Stomach (tissue), 19 donors: Measurements from ENCODE around the gene COL6A1. TPM values are rescaled to one million over a fixed set of nuclear protein-coding genes. Genes with fewer than 3 reads are reported as not detected.
A peak's percentile ranks its signal among the peaks of the same experiment; 100 is the strongest.

Experiments
- DNase-seq, 2 donors: peaks; one replicate each; pipeline versions ENCODE4 v3.0.0 to v3.0.0-alpha.2; 2013 to 2019
- H3K27ac ChIP-seq, 5 donors: fragments of 200-600 bp in 4 of 5; sonication (generic) in 4 of 5; one replicate each; pipeline ENCODE4 v1.5.1; 2013 to 2019; ENCODE audit warnings: mild to moderate bottlenecking in 1 of 5, moderate library complexity in 1 of 5
- H3K27me3 ChIP-seq, 3 donors: fragments of 200-600 bp; sonication (generic); one replicate each; pipeline ENCODE4 v1.5.1; 2017 to 2019; ENCODE audit warnings: mixed run types in 1 of 3
- H3K36me3 ChIP-seq, 4 donors: fragments of 200-600 bp; sonication (generic); 1 replicate in 3 of 4; 2 replicates in 1 of 4; pipeline ENCODE4 v1.5.1; 2016 to 2019
- H3K4me1 ChIP-seq, 4 donors: fragments of 200-600 bp; sonication (generic); one replicate each; pipeline ENCODE4 v1.5.1; 2016 to 2019
- H3K4me3 ChIP-seq, 4 donors: fragments of 200-600 bp; sonication (generic) in 3 of 4; one replicate each; pipeline ENCODE4 v1.5.1; 2016 to 2019; ENCODE audit warnings: mild to moderate bottlenecking in 1 of 4
- H3K9me3 ChIP-seq, 4 donors: fragments of 200-600 bp; sonication (generic); one replicate each; pipeline ENCODE4 v1.5.1; 2016 to 2019
- EP300 ChIP-seq: sonication (generic); formaldehyde crosslinking; IDR thresholded peaks from one replicate; pipeline ENCODE4 v1.6.1; 2017; ENCODE audit warnings: antibody characterized with exemption
- POLR2A ChIP-seq, 4 donors: fragments of 450-650 bp; IDR thresholded peaks; one replicate each; pipeline ENCODE4 v1.6.1; 2016; ENCODE audit warnings: antibody characterized with exemption in 4 of 4, control low read depth in 2 of 4, mild to moderate bottlenecking in 1 of 4, moderate library complexity in 1 of 4
- POLR2AphosphoS5 ChIP-seq, 3 donors: sonication (generic); formaldehyde crosslinking; IDR thresholded peaks; one replicate each; pipeline ENCODE4 v1.6.1; 2016; ENCODE audit warnings: antibody characterized with exemption in 3 of 3
- WGBS, 5 donors: extraction: QIAGEN DNeasy Blood & Tissue Kit in 3 of 5; methylation state at CpG; one replicate each; pipeline versions ENCODE4 v1.1.5 to v1.1.7; 2013 to 2018; 5-methylcytosine and 5-hydroxymethylcytosine counted together
- intact Hi-C: fragments of 100-400 bp; cut with DNase I; formaldehyde crosslinking; loops from one replicate; pipeline ENCODE4 v1.15.1; 2023; ENCODE audit warnings: low total_unique reads
- long read RNA-seq, 10 donors: transcript quantifications; one replicate each; lab custom pipeline, GENCODE V29; 2026
- polyA plus RNA-seq, 3 donors: library from polyadenylated mRNA; stranded (reverse); fragments of 200-250 nt; gene quantifications; one replicate each; pipeline ENCODE4 v1.2.3, GENCODE V29; 2013
- total RNA-seq, 5 donors: library from RNA; depleted of rRNA; stranded (reverse); fragments of >200 nt; gene quantifications; one replicate each; pipeline versions ENCODE4 v1.1.0 to v1.2.3, GENCODE V29; 2014 to 2016
- TF ChIP-seq, protein P1 (sequence below), 7 experiments: fragments of 450-650 bp in 4 of 7; fragments of 200-600 bp in 3 of 7; sonication (generic) in 3 of 7; IDR thresholded peaks; one replicate each; pipeline ENCODE4 v1.5.1; 2016 to 2019; ENCODE audit warnings: antibody characterized with exemption in 7 of 7, control low read depth in 2 of 7, mild to moderate bottlenecking in 1 of 7
- donor health status: healthy with polysubstance abuse.
- donor health status: Bipolar disorder and iron deficiency.
- donor health status: healthy.

The COL6A1 gene, protein sequence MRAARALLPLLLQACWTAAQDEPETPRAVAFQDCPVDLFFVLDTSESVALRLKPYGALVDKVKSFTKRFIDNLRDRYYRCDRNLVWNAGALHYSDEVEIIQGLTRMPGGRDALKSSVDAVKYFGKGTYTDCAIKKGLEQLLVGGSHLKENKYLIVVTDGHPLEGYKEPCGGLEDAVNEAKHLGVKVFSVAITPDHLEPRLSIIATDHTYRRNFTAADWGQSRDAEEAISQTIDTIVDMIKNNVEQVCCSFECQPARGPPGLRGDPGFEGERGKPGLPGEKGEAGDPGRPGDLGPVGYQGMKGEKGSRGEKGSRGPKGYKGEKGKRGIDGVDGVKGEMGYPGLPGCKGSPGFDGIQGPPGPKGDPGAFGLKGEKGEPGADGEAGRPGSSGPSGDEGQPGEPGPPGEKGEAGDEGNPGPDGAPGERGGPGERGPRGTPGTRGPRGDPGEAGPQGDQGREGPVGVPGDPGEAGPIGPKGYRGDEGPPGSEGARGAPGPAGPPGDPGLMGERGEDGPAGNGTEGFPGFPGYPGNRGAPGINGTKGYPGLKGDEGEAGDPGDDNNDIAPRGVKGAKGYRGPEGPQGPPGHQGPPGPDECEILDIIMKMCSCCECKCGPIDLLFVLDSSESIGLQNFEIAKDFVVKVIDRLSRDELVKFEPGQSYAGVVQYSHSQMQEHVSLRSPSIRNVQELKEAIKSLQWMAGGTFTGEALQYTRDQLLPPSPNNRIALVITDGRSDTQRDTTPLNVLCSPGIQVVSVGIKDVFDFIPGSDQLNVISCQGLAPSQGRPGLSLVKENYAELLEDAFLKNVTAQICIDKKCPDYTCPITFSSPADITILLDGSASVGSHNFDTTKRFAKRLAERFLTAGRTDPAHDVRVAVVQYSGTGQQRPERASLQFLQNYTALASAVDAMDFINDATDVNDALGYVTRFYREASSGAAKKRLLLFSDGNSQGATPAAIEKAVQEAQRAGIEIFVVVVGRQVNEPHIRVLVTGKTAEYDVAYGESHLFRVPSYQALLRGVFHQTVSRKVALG
- total RNA-seq (100 to 1,000 TPM; 147 to 756 (median 342) TPM), polyA plus RNA-seq (100 to 1,000 TPM in 1 of 3 donors, 10 to 100 TPM in 2; 63.2 to 174 (median 73.6) TPM)
- long read RNA-seq, donor 1, partial matches to known transcripts, result 0 of 5 reads
- long read RNA-seq, donor 1, other reads (novel, unspliced or antisense), result 0 of 5 reads
- long read RNA-seq, donor 2, transcript COL6A1-204 (3 exons, 968 nt), result major isoform, 5 of 19 reads
- long read RNA-seq, donor 2, partial matches to known transcripts, result 0 of 19 reads
- long read RNA-seq, donor 2, other reads (novel, unspliced or antisense), result 10 of 19 reads
- long read RNA-seq, donor 3, transcript COL6A1-204 (3 exons, 968 nt), result major isoform, 5 of 6 reads
- long read RNA-seq, donor 3, partial matches to known transcripts, result 0 of 6 reads
- long read RNA-seq, donor 3, other reads (novel, unspliced or antisense), result 0 of 6 reads
- long read RNA-seq, donor 4, partial matches to known transcripts, result 0 of 1 reads
- long read RNA-seq, donor 4, other reads (novel, unspliced or antisense), result 0 of 1 reads
- long read RNA-seq, donor 5, transcript COL6A1-204 (3 exons, 968 nt), result major isoform, 11 of 65 reads
- long read RNA-seq, donor 5, partial matches to known transcripts, result 42 of 65 reads
- long read RNA-seq, donor 5, other reads (novel, unspliced or antisense), result 8 of 65 reads
- long read RNA-seq, donor 6, transcript COL6A1-204 (3 exons, 968 nt), result major isoform, 5 of 135 reads
- long read RNA-seq, donor 6, transcript COL6A1-206 (6 exons, 2,358 nt), result major isoform, 5 of 135 reads
- long read RNA-seq, donor 6, partial matches to known transcripts, result 110 of 135 reads
- long read RNA-seq, donor 6, other reads (novel, unspliced or antisense), result 15 of 135 reads
- long read RNA-seq, donor 7, transcript COL6A1-204 (3 exons, 968 nt), result major isoform, 8 of 43 reads
- long read RNA-seq, donor 7, partial matches to known transcripts, result 20 of 43 reads
- long read RNA-seq, donor 7, other reads (novel, unspliced or antisense), result 12 of 43 reads
- long read RNA-seq, donor 8, partial matches to known transcripts, result 0 of 3 reads
- long read RNA-seq, donor 8, other reads (novel, unspliced or antisense), result 0 of 3 reads
- long read RNA-seq, donor 9, transcript COL6A1-204 (3 exons, 968 nt), result major isoform, 7 of 24 reads
- long read RNA-seq, donor 9, transcript COL6A1-206 (6 exons, 2,358 nt), result minor isoform, 6 of 24 reads
- long read RNA-seq, donor 9, partial matches to known transcripts, result 11 of 24 reads
- long read RNA-seq, donor 9, other reads (novel, unspliced or antisense), result 0 of 24 reads
- long read RNA-seq, donor 10, partial matches to known transcripts, result 0 of 2 reads
- long read RNA-seq, donor 10, other reads (novel, unspliced or antisense), result 0 of 2 reads

DNA sequence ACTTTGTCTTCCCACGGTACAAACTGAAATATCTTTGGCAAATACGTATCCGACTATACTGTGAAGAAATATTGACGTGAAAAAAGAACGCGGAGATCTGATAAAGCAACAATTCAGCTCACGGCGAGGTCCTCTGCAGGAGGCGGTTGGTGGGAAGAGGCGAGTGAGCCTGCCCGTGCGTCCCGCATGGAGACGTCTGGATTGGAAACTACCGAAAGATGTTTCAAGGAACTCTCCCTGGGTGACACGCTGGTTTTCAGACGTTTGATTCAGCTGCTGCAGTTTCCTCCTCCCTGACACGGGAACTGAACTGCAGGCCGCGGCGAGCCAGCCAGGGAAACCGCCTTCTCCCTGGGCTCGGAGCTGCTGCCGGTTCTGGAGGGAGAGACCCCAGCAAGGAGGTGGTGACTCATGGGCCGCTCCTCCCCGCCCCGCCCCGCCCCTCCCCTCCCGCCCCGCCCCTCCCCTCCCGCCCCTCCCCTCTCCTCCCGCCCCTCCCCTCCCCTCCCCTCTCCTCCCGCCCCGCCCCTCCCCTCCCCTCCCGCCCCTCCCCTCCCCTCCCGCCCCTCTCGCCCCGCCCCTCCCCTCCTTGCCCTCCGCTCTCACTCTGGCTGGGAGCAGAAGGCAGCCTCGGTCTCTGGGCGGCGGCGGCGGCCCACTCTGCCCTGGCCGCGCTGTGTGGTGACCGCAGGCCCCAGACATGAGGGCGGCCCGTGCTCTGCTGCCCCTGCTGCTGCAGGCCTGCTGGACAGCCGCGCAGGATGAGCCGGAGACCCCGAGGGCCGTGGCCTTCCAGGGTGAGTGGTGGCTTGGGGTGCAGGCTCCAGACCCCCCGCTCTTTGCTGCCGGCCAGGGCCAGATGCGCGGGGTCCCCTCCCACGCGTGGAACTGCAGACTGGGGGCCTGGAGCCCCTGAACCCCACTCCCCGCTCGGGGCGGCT, at the start of gene COL6A1:
Gene COL6A1 (plus strand): TSS at position 620 of the 941 bp plus-strand sequence. CDS start 81 bp downstream, at position 701.
- H3K27ac ChIP-seq, result peak within 1 kb of the TSS; percentile 77 to 87 (median 86)
- H3K9me3 ChIP-seq, result no peaks in the 10 kb centered on the region
- peaks cover 0 to 82% (median 59%) of the 10 kb centered on the region in 4 donors for H3K4me1 ChIP-seq
- peaks cover 4 to 26% (median 11%) of the 10 kb centered on the region in 4 donors for H3K36me3 ChIP-seq
- TF ChIP-seq, protein P1, sequence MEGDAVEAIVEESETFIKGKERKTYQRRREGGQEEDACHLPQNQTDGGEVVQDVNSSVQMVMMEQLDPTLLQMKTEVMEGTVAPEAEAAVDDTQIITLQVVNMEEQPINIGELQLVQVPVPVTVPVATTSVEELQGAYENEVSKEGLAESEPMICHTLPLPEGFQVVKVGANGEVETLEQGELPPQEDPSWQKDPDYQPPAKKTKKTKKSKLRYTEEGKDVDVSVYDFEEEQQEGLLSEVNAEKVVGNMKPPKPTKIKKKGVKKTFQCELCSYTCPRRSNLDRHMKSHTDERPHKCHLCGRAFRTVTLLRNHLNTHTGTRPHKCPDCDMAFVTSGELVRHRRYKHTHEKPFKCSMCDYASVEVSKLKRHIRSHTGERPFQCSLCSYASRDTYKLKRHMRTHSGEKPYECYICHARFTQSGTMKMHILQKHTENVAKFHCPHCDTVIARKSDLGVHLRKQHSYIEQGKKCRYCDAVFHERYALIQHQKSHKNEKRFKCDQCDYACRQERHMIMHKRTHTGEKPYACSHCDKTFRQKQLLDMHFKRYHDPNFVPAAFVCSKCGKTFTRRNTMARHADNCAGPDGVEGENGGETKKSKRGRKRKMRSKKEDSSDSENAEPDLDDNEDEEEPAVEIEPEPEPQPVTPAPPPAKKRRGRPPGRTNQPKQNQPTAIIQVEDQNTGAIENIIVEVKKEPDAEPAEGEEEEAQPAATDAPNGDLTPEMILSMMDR (IDR thresholded peaks at IDR 0.05), result no peak
- TF ChIP-seq POLR2AphosphoS5 (IDR thresholded peaks at IDR 0.05), result peak; percentile 79 to 90 (median 90)
- DNase-seq, result peak; percentile 64 to 95
- peak within 1 kb of the TSS; percentile 71 to 89 (median 78) for H3K4me3 ChIP-seq
- peaks cover 0 to 56% (median 16%) of the 10 kb centered on the region in 3 donors for H3K27me3 ChIP-seq
- intact Hi-C loops, result no loop called here
- 1 to 2% (median 1%) methylated on average over 17 to 53 of the region's 63 CpGs for WGBS, 5 donors

DNA sequence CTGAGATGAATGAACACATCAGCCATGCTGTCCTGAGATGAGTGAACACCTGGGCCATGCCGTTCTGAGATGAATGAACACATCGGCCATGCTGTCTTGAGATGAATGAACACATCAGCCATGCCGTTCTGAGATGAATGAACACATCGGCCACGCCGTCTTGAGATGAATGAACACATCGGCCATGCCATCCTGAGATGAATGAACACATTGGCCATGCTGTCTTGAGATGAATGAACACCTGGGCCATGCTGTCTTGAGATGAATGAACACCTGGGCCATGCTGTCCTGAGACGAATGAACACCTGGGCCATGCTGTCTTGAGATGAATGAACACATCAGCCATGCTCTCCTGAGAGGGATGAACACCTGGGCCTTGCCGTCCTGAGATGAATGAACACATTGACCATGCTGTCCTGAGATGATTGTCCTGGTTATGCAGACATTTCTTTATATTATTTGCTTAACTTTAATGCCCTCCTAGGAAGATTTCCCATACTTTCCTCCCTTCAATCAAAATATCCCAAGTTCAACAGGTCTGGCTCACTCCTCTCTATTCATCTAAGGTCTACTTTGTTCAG, 48.6 kb upstream of the COL6A1 start:
- TF ChIP-seq POLR2AphosphoS5 (IDR thresholded peaks at IDR 0.05), result no peak
- TF ChIP-seq POLR2A (IDR thresholded peaks at IDR 0.05), result no peak
- TF ChIP-seq EP300, result no peak
- TF ChIP-seq, protein P1 (IDR thresholded peaks at IDR 0.05), result no peak
- H3K36me3 ChIP-seq, result peaks cover 0 to 7% (median 0%) of the 10 kb centered on the region in 4 donors
- DNase-seq, result no peak
- no peak overlapping the region for H3K4me3 ChIP-seq
- H3K27ac ChIP-seq, result no peak overlapping the region
- H3K9me3 ChIP-seq, result peaks cover 7 to 25% (median 18%) of the 10 kb centered on the region in 4 donors
- 59 to 69% (median 64%) methylated on average over 9 of the region's 9 CpGs for WGBS, 5 donors
- H3K4me1 ChIP-seq, result no peaks in the 10 kb centered on the region
- H3K27me3 ChIP-seq, result peaks cover 0 to 16% (median 0%) of the 10 kb centered on the region in 3 donors
- intact Hi-C loops, result no loop called here
